SK-N-SH treated with all-trans-retinoic acid at 6 μM for 48 hours (cell line): Measurements from ENCODE around the gene KIF17.

Experiments
- OSR1 ChIP-seq: fragments of 250-450 bp; sonication (Bioruptor Pico); IDR thresholded peaks from 2 replicates; pipeline ENCODE4 v1.8.0; 2022; ENCODE audit warnings: moderate library complexity, mild to moderate bottlenecking, inconsistent platforms
- ZC3H10 ChIP-seq: fragments of 250-450 bp; sonication (Bioruptor Pico); IDR thresholded peaks from 2 replicates; pipeline ENCODE4 v1.5.1; 2021; ENCODE audit warnings: mild to moderate bottlenecking, moderate library complexity
- ZFP30 ChIP-seq: fragments of 450-650 bp; formaldehyde crosslinking; IDR thresholded peaks from 2 replicates; pipeline ENCODE4 v1.5.0; 2022; ENCODE audit warnings: mild to moderate bottlenecking, moderate library complexity
- ZNF565 ChIP-seq: fragments of 450-650 bp; formaldehyde crosslinking; conservative IDR thresholded peaks from 2 replicates; pipeline ENCODE4 v1.5.0; 2020; ENCODE audit warnings: low read depth, mild to moderate bottlenecking, moderate library complexity

GRCh38 chr1:20666146-20666545 lies 51.7 kb downstream of the KIF17 start:
- TF ChIP-seq ZFP30 (CRISPR knock-in tag): no peak
- TF ChIP-seq ZC3H10: no peak
- TF ChIP-seq OSR1 (CRISPR knock-in tag): no peak
- TF ChIP-seq ZNF565 (CRISPR knock-in tag): no peak
